Glutamatergic neuron (in vitro differentiated cells): Measurements from ENCODE around the gene DCLK1. TPM values are rescaled to one million over a fixed set of nuclear protein-coding genes. Genes with fewer than 3 reads are reported as not detected.

Experiments used
- DNase-seq: peaks from one replicate; pipeline ENCODE4 v3.0.0; 2022
- H3K27ac Mint-ChIP-seq: one replicate; pipeline ENCODE4 v1.8.0; 2020; ENCODE audit warnings: mild to moderate bottlenecking, mixed read lengths, inconsistent platforms; ENCODE audit not compliant: unreplicated experiment
- H3K27me3 Mint-ChIP-seq: one replicate; pipeline ENCODE4 v1.8.0; 2020; ENCODE audit warnings: mild to moderate bottlenecking, moderate library complexity, mixed read lengths, inconsistent platforms; ENCODE audit not compliant: unreplicated experiment
- H3K36me3 Mint-ChIP-seq: one replicate; pipeline ENCODE4 v1.8.0; 2020; ENCODE audit warnings: mild to moderate bottlenecking, mixed read lengths, inconsistent platforms; ENCODE audit not compliant: unreplicated experiment
- H3K4me1 Mint-ChIP-seq: one replicate; pipeline ENCODE4 v1.8.0; 2020; ENCODE audit warnings: mild to moderate bottlenecking, low read depth, mixed read lengths, inconsistent platforms; ENCODE audit not compliant: unreplicated experiment
- H3K4me3 Mint-ChIP-seq: one replicate; pipeline ENCODE4 v1.8.0; 2020; ENCODE audit warnings: mild to moderate bottlenecking, mixed read lengths, inconsistent platforms; ENCODE audit not compliant: unreplicated experiment
- H3K9me3 Mint-ChIP-seq: one replicate; pipeline ENCODE4 v1.8.0; 2020; ENCODE audit warnings: mild to moderate bottlenecking, moderate library complexity, mixed read lengths, inconsistent platforms; ENCODE audit not compliant: unreplicated experiment
- CTCF ChIP-seq: fragments of 200-600 bp; sonication (generic); IDR thresholded peaks from one replicate; pipeline ENCODE4 v1.5.0; 2021; ENCODE audit not compliant: partially characterized antibody, unreplicated experiment
- total RNA-seq: library from RNA; stranded (reverse); fragmentation: NEBNext Ultra II Directional; extraction: Animal tissue kit (Norgen Biotek cat#: 25700); gene quantifications from one replicate; pipeline ENCODE4 v1.2.1, GENCODE V29; 2021; ENCODE audit not compliant: unreplicated experiment

DCLK1 gene
- total RNA-seq, 1 donor from 2014 or later, result 63.9 TPM

DNA sequence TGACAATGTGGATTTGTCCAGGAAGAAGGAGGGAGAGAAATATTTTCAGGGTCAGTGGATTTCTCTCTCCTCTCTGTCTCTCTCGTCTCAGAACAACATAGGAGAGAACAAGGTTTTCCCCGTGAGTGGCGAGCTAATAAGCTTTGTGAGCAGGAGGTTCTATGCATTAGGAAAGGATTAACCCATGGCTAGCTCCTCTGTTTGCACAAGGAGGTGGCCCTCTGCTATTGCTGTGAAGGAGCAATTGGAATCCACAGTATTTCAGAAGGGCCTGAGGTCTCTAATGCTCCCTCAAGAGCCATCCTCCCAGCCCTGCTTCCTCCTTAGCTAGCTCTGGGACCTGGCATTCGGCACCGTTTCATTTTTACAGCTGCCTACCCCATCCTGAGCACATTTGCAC, 365.8 kb downstream of the DCLK1 start:
- TF ChIP-seq CTCF, result no peak
- peaks cover 51% of the 10 kb centered on the region for H3K4me1 Mint-ChIP-seq
- H3K9me3 Mint-ChIP-seq, result peaks cover 6% of the 10 kb centered on the region
- peak overlapping the region; percentile 13 for H3K27ac Mint-ChIP-seq
- no peak for DNase-seq
- peaks cover 6% of the 10 kb centered on the region for H3K27me3 Mint-ChIP-seq
- no peak overlapping the region for H3K4me3 Mint-ChIP-seq
- H3K36me3 Mint-ChIP-seq, result no peaks in the 10 kb centered on the region

DNA sequence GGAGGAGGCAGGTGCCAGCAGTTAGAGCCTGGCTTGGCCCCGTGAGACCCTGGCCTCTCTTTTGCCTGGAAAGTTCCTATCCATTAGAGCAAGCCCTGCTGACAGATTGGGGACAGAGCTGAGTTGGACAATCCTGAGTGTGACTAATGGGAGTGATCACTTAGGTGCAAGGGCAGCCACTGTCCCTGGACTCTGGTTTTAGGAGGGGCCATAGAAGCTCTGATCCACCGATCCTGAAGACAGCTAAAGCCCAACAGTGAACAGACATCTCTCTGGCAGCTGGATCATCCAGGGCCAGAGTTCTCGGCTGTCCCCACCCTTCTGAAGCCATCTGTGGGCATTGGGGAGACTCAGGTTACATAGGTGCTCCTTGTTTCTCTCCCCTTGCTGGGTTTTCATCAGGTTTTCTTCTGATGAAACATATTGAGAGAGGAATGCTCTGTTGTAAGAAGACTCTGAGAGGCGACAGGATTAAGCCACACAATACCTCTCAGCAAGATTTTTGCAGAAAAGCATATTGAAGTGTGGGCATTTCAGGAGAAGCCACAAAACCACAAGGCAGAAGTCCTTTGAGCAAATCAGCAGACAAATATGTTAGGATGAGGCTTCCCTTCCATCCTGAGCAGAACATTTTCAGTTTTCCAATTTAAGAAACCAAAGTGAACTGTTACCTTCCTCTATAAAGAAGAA, 366.7 kb downstream of the DCLK1 start:
- Mint-ChIP-seq H3K27ac (peak overlapping the region; percentile 20), H3K4me3 (no peak overlapping the region), H3K4me1 (peaks cover 43% of the 10 kb centered on the region), H3K27me3 (peaks cover 5% of the 10 kb centered on the region), H3K36me3 (no peaks in the 10 kb centered on the region), H3K9me3 (peaks cover 6% of the 10 kb centered on the region)
- no peak for TF ChIP-seq CTCF
- DNase-seq, result peak; percentile 34

DNA sequence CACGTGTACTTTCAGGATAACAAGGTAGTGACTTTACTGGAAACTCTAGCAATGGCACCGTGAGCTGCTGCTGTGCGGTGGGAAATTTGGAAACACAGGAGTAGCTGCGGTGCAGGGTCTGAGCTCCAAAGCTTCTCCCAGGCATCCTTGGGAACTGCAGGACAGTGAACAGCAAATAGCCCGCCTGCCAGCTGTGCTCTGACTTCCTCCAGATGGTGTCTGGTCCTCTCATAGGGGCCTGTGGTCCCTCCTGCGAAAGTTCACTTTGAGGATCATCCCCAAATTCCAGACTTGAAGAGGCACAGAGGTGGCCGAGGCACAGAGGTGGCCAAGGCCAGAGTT, 367.4 kb downstream of the DCLK1 start:
- Mint-ChIP-seq H3K36me3 (no peaks in the 10 kb centered on the region), H3K27me3 (peaks cover 5% of the 10 kb centered on the region), H3K27ac (no peak overlapping the region), H3K4me3 (no peak overlapping the region), H3K9me3 (peaks cover 6% of the 10 kb centered on the region), H3K4me1 (peaks cover 38% of the 10 kb centered on the region)
- no peak for TF ChIP-seq CTCF
- DNase-seq, result no peak

- no peak overlapping the region for H3K27ac Mint-ChIP-seq
- DNase-seq, result no peak
- peaks cover 5% of the 10 kb centered on the region for H3K27me3 Mint-ChIP-seq
- H3K9me3 Mint-ChIP-seq, result peaks cover 6% of the 10 kb centered on the region
- peaks cover 38% of the 10 kb centered on the region for H3K4me1 Mint-ChIP-seq
- no peak for TF ChIP-seq CTCF
- no peak overlapping the region for H3K4me3 Mint-ChIP-seq
- H3K36me3 Mint-ChIP-seq, result no peaks in the 10 kb centered on the region
These were observed 368.0 kb downstream of the DCLK1 start for GRCh38 chr13:35763060-35763781.
